PC-9 (cell line): ENCODE results near the gene SH3RF1. TPM values are rescaled to one million over a fixed set of nuclear protein-coding genes. Genes with fewer than 3 reads are reported as not detected.

ENCODE experiments used
- BruUV-seq: library from RNA; stranded (reverse); fragments of 400-500 nt; replicated peaks from 2 replicates; lab custom pipeline; 2021; lab: Mats Ljungman, UMichigan
- CTCF ChIA-PET: fragments of 300-600 bp; sonication (Branson Sonifier 250); formaldehyde crosslinking; loops from one replicate; lab custom pipeline; 2022; ENCODE audit warnings: antibody characterized with exemption; lab: Charles Lee
- POLR2A ChIA-PET: fragments of 300-600 bp; sonication (Branson Sonifier 250); formaldehyde crosslinking; loops from one replicate; lab custom pipeline; 2022; ENCODE audit warnings: antibody characterized with exemption; ENCODE audit not compliant: unreplicated experiment; lab: Charles Lee
- DNase-seq, 2 experiments: peaks; one replicate each; pipeline versions ENCODE4 v3.0.0 to v3.0.0-alpha.2; 2015 to 2022; ENCODE audit warnings: mixed read lengths in 1 of 2
- H2AFZ ChIP-seq: fragments of 200-600 bp; sonication (generic); 2 replicates; pipeline ENCODE4 v1.8.1; 2017; ENCODE audit warnings: antibody characterized with exemption
- H3F3A ChIP-seq: fragments of 200-600 bp; sonication (generic); 2 replicates; pipeline ENCODE4 v1.8.1; 2017; ENCODE audit warnings: antibody characterized with exemption, mild to moderate bottlenecking, low read depth; ENCODE audit not compliant: insufficient read depth
- H3K27ac ChIP-seq: fragments of 200-600 bp; sonication (generic); 2 replicates; pipeline ENCODE4 v1.6.1; 2016; ENCODE audit warnings: mixed run types
- H3K27me3 ChIP-seq: fragments of 200-600 bp; sonication (generic); 2 replicates; pipeline ENCODE4 v1.6.1; 2016; ENCODE audit warnings: low read depth, mixed run types; ENCODE audit not compliant: insufficient read depth
- H3K36me3 ChIP-seq: fragments of 200-600 bp; sonication (generic); 2 replicates; pipeline ENCODE4 v1.6.1; 2016; ENCODE audit warnings: low read depth, mixed run types
- H3K4me1 ChIP-seq: fragments of 200-600 bp; sonication (generic); replicated peaks from 2 replicates; pipeline ENCODE4 v1.6.1; 2016; ENCODE audit warnings: mixed run types; ENCODE audit not compliant: insufficient read depth
- H3K4me2 ChIP-seq: fragments of 200-600 bp; sonication (generic); 2 replicates; pipeline ENCODE4 v1.6.1; 2017; ENCODE audit warnings: mixed run types
- H3K4me3 ChIP-seq: fragments of 200-600 bp; sonication (generic); 2 replicates; pipeline ENCODE4 v1.6.1; 2016; ENCODE audit warnings: mixed run types
- H3K79me2 ChIP-seq: fragments of 200-600 bp; sonication (generic); 2 replicates; pipeline ENCODE4 v1.6.1; 2017; ENCODE audit warnings: low read depth, mixed run types
- H3K9me2 ChIP-seq: fragments of 200-600 bp; sonication (generic); 2 replicates; pipeline ENCODE4 v1.8.1; 2017; ENCODE audit warnings: mild to moderate bottlenecking; ENCODE audit not compliant: insufficient read depth
- H3K9me3 ChIP-seq: fragments of 200-600 bp; sonication (generic); 2 replicates; pipeline ENCODE4 v1.8.1; 2016; ENCODE audit warnings: low read depth; ENCODE audit not compliant: insufficient read depth
- H4K20me1 ChIP-seq: fragments of 200-600 bp; sonication (generic); 2 replicates; pipeline ENCODE4 v1.8.1; 2017; ENCODE audit not compliant: insufficient read depth
- CTCF ChIP-seq: fragments of 200-600 bp; sonication (generic); conservative IDR thresholded peaks from 2 replicates; pipeline ENCODE4 v1.6.1; 2017; ENCODE audit warnings: mixed run types, antibody characterized with exemption, mild to moderate bottlenecking, moderate library complexity
- EZH2 ChIP-seq: fragments of 200-600 bp; sonication (generic); IDR thresholded peaks from 2 replicates; pipeline ENCODE4 v1.8.0; 2017; ENCODE audit warnings: antibody characterized with exemption, low read depth
- intact Hi-C: fragments of 100-400 bp; cut with micrococcal nuclease; formaldehyde crosslinking; loops from one replicate; pipeline ENCODE4 v1.10.0; 2022; ENCODE audit not compliant: unreplicated experiment
- total RNA-seq: library from RNA; stranded (reverse); gene quantifications from 2 replicates; pipeline ENCODE4 v1.2.3, GENCODE V29; 2021

SH3RF1 gene
- total RNA-seq, 1 experiment from 2014 or later, result 26.4 TPM

- Histone ChIP-seq H3K79me2 (peaks cover 48% of the 10 kb centered on the region), H3K9me2 (no peaks in the 10 kb centered on the region), H3K36me3 (no peaks in the 10 kb centered on the region), H3K4me2 (no peak overlapping the region), H3K27me3 (no peaks in the 10 kb centered on the region), H3K4me1 (peaks cover 15% of the 10 kb centered on the region), H3K27ac (no peak overlapping the region), H3K9me3 (no peaks in the 10 kb centered on the region), H2AFZ (no peak overlapping the region), H3K4me3 (no peak overlapping the region), H3F3A (peaks cover 16% of the 10 kb centered on the region; the same call in 1 of the 2 replicates), H4K20me1 (no peaks in the 10 kb centered on the region)
- ChIA-PET CTCF (no interaction called here), POLR2A (no interaction called here)
- intact Hi-C loops, result loop anchor here (5.0 kb wide), 2 partner anchors 39 to 119 kb away; no protein-coding TSS in a partner anchor
- no peak for DNase-seq
- BruUV-seq, result no TSS peak
- TF ChIP-seq CTCF (no peak), EZH2 (no peak)
Observed at GRCh38 chr4:169220854-169221411, 49.8 kb downstream of the SH3RF1 start.

- H3K9me3 ChIP-seq, result no peaks in the 10 kb centered on the region; the same call in 1 of the 2 replicates
- no peak overlapping the region for H2AFZ ChIP-seq
- no peaks in the 10 kb centered on the region for H3K9me2 ChIP-seq
- no TSS peak for BruUV-seq
- TF ChIP-seq EZH2 (no peak), CTCF (no peak)
- peaks cover 11% of the 10 kb centered on the region; the same call in 1 of the 2 replicates for H3F3A ChIP-seq
- H3K4me2 ChIP-seq, result no peak overlapping the region
- no peaks in the 10 kb centered on the region for H4K20me1 ChIP-seq
- 0 out of 2 replicates have a peak, but pooled peaks cover 3% of the 10 kb centered on the region for H3K36me3 ChIP-seq
- H3K4me1 ChIP-seq, result peaks cover 10% of the 10 kb centered on the region
- ChIA-PET POLR2A (no interaction called here), CTCF (no interaction called here)
- no peaks in the 10 kb centered on the region for H3K27me3 ChIP-seq
- intact Hi-C loops, result loop anchor here (5.0 kb wide), 2 partner anchors 38 to 118 kb away; no protein-coding TSS in a partner anchor
- DNase-seq, result no peak
- H3K4me3 ChIP-seq, result no peak overlapping the region
- no peak overlapping the region for H3K27ac ChIP-seq
- peaks cover 48% of the 10 kb centered on the region for H3K79me2 ChIP-seq
Observed at GRCh38 chr4:169220447-169220846, 50.3 kb downstream of the SH3RF1 start.

GRCh38 chr4:169219440-169219839 lies 51.3 kb downstream of the SH3RF1 start:
- Histone ChIP-seq H3K4me3 (no peak overlapping the region), H3K36me3 (peaks cover 12% of the 10 kb centered on the region; the same call in 1 of the 2 replicates)
- intact Hi-C loops, result no loop called here

More at GRCh38 chr4:169219440-169219839, 51.3 kb downstream of the SH3RF1 start:
- no peak for DNase-seq
- peaks cover under 1% of the 10 kb centered on the region; the same call in 1 of the 2 replicates for H3K9me3 ChIP-seq
- H3K79me2 ChIP-seq, result peaks cover 41% of the 10 kb centered on the region
- no TSS peak for BruUV-seq
- no peaks in the 10 kb centered on the region for H3K27me3 ChIP-seq
- TF ChIP-seq CTCF (no peak), EZH2 (no peak)
- ChIA-PET POLR2A (no interaction called here), CTCF (no interaction called here)
- H3K27ac ChIP-seq, result no peak overlapping the region
- H3K9me2 ChIP-seq, result no peaks in the 10 kb centered on the region
- H3K4me1 ChIP-seq, result 0 out of 2 replicates have a peak, but pooled peaks cover under 1% of the 10 kb centered on the region
- H3F3A ChIP-seq, result peaks cover 4% of the 10 kb centered on the region; the same call in 1 of the 2 replicates
- H2AFZ ChIP-seq, result no peak overlapping the region
- H4K20me1 ChIP-seq, result no peaks in the 10 kb centered on the region
- H3K4me2 ChIP-seq, result no peak overlapping the region
